T-helper 22 cell (primary cell): ENCODE results near the gene PPP1CA.
"Not testable (repeated sequence)": the region's sequence is repeated elsewhere in the genome, so short reads cannot be mapped to it uniquely, and the experiment has no call there.

Experiments used
- DNase-seq: peaks from one replicate; pipeline ENCODE4 v3.0.0-alpha.2; 2020; ENCODE audit warnings: low read depth

Gene PPP1CA

DNA sequence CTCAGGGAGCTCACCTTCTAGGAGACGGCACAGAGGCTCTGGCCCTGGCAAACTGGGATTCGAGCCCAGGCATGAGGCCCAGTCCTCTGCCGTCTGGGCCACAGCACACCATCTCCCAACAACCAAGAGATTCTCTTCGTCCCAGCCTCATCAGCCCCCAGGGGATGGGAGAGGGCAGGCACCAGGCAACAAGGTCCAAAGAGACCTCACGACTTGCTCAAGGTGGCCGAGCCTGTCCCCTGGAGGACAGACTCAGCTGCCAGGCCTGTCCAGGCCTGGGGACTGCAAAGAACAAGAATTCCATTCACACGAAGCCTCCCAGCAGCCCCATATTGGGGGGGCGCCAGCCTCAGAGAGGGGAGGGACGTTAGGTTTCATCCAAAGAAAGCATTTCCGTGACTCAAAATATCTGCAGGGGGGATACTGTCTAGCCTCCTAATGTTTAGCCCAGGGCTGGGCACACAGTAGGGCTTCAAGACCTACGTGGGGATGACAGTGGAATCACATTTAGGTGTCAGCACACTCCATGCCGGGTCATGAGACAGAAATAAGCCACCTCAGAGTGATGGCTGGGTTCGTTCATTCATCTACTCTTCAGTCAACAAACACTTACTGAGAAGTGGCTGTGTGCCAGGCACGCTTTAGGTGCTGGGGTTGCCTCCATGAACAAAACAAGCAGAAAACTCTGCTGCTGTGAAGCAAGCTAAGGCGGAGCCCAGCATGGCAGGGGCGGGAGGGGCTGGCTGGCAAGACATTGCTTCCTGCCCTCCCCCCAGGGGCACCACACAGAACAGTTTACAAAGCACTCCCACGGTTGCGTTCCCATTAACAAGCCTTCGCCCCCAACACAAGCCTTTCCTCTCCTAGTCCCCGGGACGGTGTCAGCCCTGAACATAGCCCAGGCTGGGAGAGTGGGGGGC, 15.0 kb upstream of the PPP1CA start:
- DNase-seq = peak; percentile 73

DNA sequence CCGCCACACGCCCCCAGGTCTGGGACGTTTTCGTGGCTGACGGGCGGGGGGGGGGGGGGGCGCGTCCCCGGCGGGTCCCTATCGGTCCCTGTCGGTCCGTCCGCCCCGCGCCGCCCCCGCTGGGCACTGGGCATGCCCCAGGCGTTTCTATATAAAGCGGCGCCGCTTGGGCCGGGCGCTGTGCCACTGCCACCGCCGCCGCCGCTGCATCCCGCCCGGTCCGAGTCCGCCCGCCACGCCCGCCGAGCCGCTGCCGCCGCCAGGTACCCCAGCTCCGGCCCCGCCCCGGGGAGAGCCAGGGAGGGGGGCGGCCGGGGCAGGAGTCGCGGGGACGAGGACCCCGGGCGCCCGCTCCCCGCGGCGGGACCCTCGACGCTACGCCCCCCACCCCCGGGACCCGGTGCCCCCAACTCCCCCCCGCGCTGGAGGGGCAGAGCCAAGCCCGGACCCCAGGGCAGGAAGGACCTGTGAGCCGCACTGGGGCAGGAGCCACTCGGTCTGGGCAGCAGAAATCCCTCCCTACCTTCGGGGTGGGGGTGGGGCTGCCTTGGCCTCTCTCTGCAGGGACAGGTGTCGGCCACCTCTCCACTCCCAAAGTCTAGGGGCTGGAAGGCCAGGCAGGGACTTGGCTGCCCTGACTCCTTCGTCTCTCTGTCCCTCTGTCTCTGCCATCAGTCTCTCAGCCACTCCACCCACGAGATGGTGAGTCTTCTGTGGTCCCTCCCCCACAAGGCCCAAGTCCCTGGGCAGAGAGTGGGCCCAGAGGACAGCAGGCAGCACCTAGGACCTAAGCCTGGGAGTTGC, 14.0 kb upstream of the PPP1CA start, which contains the start of gene CARNS1:
TSS of gene CARNS1 (plus strand) at position 178 of the 804 bp plus-strand sequence. CDS start at position 700, 522 bp downstream.
- no peak for DNase-seq

DNA sequence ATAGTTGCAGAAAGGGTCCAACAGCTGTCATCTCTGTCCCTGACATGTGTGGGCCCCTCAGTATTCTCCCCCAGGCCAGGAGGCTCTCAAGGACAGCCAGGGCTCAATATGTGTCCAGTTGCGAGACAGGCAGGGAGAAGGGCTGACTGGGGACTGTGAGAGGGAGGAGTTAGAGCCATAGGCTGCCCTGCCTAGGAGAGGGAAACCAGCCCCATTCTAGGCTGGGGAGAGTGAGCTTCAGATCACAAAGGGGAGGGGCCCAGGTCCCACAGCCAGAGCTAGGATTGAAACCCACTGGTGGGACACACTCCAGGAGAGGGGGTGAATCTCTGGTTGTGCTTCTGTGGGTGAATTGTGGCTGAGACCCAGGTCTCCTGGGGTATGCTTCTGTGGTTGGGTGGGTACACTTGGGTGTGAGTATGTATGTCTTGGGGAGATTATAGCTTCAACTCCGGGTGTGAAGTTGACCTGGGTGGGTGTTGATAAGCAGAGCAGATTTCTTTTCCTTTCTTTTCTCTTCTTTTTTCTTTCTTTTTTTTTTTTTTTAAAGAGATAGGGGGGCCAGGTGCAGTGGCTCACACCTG, 11.7 kb upstream of the PPP1CA start:
- DNase-seq = no peak

DNA sequence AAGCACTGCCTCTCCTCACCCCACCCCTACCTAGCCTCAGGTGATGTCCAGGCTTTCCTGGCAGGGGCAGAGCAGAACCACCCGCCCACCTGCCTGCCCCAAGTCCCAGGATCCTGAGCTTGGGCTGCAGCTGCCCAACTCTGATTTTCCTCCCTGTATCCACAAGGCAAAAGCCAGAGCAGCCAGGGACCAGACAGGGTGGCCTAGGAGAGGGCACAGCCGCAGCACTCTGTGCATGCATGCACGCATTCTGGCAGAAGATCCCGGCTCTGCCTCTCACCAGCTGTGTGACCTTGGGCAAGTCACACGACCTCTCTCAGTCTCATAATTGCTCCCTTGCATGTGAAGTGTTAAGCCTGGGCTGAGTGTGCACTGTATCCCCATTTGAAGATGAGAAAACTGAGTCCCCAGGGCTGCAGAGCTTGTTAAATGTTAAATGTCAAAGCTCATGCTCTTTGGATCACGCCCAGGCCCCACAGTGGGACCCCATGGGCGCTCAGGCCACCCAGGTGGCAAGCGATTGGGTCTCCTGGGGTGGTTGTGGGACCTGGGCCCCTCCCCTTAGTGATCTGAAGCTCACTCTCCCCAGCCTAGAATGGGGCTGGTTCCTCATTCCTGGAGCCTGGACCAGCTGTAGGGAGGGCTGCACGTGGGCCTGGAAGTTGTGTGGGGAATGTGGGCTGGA, 11.0 kb upstream of the PPP1CA start:
- no peak for DNase-seq

DNA sequence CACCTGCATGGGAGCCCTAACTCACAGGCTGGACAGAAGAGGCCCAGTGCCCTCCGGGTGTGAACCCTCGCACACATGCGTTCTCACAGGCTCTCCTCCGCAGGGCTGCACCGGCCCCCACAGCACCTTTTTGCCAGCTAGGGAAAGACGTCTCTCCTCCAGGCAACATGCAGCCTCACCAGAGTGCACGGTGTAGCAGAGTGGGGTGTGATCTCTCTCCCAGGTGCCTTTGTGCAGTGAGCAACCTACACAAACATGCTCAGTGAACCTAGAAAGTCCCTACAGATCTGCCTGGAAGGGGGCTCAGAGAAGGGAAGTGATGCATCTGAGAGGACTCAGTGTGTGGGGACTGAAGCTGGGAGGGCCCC, 10.1 kb upstream of the PPP1CA start:
- no peak for DNase-seq

DNA sequence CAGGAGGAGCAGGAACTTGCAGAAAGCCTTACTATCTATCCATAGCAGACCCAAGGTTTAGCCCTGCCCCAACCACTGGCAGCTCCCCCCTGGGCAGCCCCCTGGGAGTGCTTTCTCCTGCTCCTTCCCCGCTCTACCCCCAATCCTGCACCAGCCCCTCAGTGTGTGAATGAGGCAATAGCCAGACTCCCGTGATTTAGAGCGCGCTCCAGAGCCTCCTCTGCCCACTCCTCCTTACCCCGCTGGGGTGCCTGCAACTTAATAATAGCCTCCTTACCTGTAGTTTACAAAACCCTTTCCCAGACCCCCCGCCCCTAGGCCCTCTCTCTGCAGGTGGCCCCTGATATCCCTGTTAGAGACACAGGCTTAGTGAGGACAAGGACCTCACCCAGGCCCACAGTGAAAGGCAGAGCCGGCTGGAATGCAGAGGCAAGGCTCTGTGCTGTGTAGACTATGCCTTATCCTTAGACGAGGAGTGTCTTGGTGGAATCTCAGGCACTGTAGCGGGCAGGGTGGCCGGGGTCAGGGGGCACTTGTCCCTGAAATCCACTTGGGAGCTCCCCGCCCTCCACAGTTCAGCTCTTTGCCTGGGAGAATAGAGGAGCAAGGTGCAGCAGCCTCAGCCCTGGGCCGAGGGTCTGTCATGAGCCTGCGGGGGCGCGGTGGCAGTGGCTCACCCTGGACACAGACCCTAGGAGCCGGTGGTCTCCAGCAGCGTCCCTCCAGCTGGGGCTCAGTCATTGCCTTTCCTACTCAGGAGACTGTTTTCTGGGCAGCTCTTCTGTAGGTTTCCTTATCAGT, 9.5 kb upstream of the PPP1CA start:
- DNase-seq = no peak

DNA sequence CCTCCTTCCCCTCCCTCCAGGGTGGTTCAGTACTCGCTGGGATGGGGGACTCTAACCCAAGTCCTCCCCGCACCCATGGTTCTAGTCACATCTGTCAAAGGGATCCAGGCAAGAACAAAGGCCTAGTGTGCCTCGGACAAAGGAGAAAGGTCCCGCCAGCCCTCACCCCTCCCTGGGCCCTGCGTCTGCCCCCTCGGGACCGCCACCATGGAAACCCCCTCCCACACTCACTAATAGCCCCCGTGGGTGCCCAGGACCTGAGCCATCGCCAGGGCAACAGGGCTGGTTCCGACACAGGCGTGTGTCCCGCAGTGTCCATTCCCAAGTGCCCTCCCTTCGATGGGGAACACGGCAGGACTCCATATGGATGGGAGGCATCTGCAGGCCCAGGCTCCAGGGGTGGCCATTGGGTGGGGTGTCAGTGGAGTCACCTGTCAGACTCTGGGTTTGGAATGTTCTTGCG, 8.7 kb upstream of the PPP1CA start:
- DNase-seq = no peak

DNA sequence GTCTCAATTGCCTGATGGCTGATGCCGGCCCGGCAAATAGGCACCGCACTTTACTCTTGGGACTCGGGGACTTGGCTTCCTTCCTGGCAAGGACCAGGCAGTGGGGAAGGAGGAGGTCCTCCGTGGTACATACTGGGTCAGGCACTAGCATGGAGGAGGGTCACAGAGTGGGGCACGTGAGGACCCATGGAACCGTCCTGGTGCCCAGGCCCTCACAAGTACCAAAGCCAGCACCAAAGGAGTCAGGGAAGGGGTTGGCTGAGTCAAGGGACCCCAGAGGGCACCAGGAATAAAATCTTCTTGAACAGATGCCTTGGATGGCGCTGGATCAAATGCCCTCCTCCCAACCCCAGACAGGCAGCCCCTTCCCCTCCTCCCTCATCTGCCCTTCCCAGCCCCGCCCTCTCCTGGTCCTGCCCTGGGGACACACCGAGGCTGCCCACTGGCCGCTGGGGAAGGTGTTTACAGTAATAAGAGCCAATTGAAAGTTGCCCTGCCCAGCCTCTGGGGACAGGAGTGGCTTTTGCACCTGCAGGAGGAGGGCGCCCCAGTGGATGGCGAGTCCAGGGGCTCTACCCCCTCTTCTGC, 8.2 kb upstream of the PPP1CA start:
- DNase-seq = no peak

DNA sequence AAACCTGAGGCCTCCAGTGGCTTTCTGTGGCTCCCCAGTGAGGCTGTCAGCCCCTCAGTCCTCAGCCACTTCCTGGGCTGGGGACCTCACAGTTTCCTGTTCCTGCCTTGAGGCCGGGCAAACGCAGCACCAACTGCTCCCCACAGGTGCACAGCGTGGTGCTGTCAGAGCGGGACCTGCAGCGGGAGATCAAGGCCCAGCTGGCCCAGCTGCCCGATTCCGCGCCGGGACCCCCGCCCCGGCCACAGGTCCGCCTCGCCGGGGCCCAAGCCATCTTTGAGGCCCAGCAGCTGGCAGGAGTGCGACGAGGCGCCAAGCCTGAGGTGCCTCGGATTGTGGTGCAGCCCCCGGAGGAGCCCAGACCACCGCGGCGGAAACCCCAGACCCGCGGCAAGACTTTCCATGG, 7.6 kb upstream of the PPP1CA start:
- peak; percentile 64 for DNase-seq

DNA sequence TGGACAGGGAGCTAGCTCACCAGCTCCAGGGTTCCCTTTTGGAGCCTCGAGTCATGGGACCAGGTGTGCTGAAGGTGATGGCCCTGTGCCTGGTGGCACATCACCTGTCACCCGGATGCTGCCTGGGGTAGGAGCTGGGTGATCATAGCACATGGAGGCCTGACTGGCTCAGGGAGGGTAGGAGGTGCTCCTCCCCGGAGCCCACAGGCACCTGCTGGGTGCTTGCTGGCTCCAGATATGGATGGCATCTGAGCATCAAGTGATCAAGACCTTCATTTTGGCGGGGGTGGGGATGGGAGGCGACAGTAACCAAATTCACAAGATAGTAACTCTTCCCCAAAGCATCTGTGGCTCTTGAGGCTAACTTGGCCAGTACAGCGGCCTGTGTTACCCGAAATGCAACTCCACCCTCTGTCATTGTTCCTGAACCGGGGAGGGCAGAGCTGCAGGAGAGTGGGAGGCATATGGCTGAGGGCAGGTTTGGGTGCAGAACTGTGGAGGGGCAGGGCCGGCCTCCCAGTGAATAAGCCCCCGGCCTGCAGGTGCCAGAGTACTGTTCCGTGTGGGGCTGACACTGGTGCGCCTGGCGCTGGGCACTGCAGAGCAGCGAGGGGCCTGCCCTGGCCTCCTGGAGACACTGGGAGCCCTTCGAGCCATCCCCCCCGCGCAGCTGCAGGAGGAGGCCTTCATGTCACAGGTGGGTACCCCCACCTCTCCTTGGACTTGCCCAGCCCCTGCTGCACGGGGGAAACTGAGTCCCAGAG, 7.0 kb upstream of the PPP1CA start:
- no peak for DNase-seq

DNA sequence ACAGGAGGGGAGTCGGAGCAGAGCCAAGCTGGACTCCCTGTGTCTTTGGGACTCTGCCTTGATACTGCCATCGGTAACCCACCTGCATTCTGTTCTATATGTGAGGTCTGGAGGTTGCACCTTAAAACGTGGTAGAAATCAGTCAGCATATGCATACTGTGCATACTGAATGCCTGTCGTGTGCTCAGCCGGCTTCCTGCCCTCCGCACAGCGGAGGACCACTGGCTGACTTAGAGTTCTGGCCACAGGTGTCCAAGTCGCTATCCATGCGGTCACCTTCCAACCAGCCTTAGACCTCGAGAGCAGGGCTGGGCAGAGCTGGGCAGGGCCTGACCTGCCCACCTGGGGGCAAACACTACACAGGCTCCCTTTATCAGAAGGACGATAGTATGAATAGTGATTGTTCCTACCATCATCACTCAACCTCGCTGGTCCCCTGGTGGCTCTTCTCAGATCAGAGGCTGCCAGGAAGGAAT, 6.1 kb upstream of the PPP1CA start:
- no peak for DNase-seq

DNA sequence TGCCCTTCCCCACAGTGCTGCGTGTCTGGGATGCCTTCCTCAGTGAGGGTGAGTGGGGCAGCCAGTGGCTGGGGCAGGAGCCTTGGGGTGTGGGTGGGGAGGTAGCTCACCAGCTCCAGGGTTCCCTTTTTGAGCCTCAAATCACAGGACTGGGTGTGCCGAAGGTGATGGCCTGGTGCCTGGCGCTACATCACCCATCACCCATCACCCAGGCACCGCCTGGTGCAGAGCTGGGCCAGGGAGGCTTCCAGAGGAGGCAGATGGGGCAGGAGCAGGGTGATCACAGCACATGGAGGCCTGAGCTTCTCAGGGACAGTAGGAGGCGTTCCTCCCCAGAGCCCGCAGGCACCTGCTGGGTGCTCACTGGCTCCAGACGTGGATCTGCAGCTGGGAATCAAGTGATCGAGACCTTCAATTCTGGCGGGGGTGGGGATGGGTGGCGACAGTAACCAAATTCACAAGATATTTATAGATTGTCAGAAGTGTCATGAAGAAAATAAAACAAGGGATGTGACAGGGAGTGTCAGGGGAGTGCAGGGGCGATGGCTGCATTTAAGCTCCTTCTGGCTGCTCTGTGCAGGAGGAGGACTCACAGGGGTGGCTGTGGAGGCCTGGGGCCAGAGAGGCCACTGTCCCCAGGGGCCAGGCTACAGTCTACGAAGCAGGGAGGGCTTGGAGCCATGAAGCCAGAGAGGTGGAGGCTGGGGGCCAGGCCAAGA, 5.5 kb upstream of the PPP1CA start:
- no peak for DNase-seq

DNA sequence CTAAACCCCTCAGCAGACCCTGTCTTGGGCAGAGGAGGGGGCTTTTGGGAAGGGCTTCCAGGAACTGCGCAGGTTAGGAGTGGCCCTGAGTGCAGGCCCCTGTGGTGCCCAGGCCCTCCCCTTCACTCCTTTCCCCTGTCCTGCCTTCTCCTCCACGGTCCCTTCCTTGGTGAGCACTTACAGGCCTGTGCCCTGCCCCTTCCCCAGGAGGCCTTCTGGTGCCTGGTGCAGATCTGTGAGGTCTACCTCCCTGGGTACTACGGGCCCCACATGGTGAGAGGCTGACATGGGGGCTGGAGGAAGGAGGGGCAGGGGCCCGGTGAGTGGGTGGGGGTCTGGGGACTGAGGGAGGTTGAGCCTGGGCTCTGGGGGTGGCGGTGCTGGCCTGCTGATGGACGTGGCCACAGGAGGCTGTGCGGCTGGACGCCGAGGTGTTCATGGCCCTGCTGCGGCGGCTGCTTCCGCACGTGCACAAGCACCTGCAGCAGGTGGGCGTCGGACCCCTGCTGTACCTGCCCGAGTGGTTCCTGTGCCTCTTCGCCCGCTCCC, 4.8 kb upstream of the PPP1CA start:
- DNase-seq = no peak

DNA sequence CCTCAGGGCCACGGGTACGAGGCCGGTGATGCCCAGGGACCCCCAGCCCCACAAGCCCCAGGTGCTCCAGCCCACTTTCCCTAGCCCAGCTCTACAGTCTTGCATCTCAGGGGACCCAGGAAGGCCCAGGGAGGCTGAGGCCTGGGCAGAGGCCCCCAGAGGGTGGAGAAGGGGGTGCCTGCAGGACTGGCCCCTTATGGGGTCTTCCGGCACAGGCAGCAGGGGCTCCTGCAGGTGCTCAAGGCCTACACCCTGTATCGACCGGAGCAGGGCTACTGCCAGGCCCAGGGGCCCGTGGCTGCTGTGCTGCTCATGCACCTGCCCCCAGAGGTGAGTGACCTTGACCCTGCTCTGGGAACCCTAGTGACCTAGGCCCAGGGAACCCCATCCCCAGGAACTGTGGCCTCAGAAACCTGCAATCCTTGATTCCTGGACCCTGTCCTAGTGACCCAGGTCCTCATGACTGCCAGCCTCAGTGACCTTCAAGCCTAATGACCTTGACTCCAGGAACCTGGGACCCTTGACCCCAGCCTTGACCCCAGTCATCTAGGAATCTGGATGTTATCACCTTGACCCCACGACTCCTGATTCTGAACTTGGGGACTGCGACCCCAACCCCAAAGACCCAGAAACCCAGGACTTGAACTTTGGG, 4.2 kb upstream of the PPP1CA start:
- DNase-seq = no peak

DNA sequence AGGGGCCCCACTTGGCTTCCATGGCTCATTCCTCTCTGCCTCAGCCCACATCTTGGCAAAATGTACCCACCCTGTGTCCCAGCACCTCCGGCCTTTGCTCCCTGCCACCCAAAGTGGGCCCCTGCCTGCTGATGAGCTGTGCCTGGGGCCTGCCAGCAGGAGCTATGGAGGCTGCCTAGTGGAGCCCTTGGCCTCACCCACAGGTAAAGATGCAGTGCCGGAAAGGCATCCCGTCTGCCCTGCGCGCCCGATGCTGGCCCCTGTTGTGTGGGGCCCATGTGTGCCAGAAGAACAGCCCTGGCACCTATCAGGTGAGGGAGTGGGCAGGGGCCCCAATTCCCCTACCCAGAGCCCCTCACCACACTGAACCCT, 3.5 kb upstream of the PPP1CA start:
- DNase-seq = no peak

DNA sequence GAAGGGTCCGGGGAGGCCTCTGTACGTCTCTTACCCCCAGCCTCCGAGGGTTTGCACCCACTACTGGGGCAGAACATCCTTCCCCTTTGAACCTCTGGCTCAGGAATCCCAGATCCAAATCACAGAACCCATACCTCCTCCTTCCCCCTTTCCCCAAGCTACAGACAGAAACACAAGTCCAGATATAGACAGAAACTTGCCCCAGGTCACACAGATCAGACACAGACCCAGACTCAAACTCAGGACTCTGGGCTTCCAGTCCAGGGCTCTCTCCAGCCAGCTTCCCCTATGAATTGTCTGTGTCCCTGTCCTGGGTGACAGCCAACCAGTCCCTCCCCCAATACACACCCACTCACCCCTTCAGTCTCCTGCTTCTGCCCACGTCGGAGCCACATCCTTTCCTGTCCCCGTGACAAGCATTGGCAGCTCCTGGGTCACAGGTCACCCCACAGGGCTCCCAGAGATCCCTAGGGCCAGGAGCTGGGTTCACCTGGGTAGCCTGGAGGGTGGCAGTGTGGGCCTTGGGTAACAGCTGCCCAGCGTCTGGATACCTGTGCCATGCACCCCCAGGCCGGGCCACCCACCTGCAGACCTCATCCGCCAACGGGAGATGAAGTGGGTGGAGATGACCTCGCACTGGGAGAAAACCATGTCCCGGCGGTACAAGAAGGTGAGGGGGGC, 3.0 kb upstream of the PPP1CA start:
- DNase-seq = peak; percentile 43

DNA sequence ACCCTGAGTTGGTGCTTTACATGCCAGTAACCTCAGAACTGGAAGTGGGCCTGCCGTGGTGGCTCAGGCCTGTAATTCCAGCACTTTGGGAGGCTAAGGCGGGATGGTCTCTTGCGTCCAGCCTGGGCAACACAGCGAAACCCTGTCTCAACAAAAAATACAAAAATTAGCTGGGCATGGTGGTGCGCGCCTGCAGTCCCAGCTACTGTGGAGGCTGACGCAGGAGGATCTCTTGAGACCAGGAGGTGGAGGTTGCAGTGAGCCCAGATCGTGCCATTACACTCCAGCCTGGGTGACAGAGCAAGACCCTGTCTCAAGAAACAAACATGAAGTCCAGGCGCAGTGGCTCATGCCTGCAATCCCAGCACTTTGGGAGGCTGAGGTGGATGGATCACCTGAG, 1.4 kb upstream of the PPP1CA start:
- not testable (repeated sequence) for DNase-seq
